Neural progenitor cell (in vitro differentiated cells): Measurements from ENCODE around the gene ZNF423. TPM values are rescaled to one million over a fixed set of nuclear protein-coding genes. Genes with fewer than 3 reads are reported as not detected.

Experiments used
- DNase-seq: peaks from one replicate; pipeline ENCODE4 v3.0.0-alpha.2; 2016; ENCODE audit warnings: low spot score
- H2AFZ ChIP-seq: fragments of 200-600 bp; sonication (generic); replicated peaks from 2 replicates; pipeline ENCODE4 v1.6.1; 2016; ENCODE audit warnings: antibody characterized with exemption
- H3F3A ChIP-seq: fragments of 200-600 bp; sonication (generic); 2 replicates; pipeline ENCODE4 v1.6.1; 2016; ENCODE audit warnings: antibody characterized with exemption, low read depth
- H3K27ac ChIP-seq: fragments of 200-600 bp; sonication (generic); 2 replicates; pipeline ENCODE4 v1.5.1; 2016; ENCODE audit warnings: mild to moderate bottlenecking
- H3K27me3 ChIP-seq: fragments of 200-600 bp; sonication (generic); 2 replicates; pipeline ENCODE4 v1.6.1; 2016; ENCODE audit warnings: mild to moderate bottlenecking, moderate library complexity
- H3K36me3 ChIP-seq: fragments of 200-600 bp; sonication (generic); 2 replicates; pipeline ENCODE4 v1.5.1; 2016
- H3K4me1 ChIP-seq: fragments of 200-600 bp; sonication (generic); 2 replicates; pipeline ENCODE4 v1.6.1; 2016; ENCODE audit warnings: mixed run types
- H3K4me2 ChIP-seq: fragments of 200-600 bp; sonication (generic); 2 replicates; pipeline ENCODE4 v1.6.1; 2016
- H3K4me3 ChIP-seq: fragments of 200-600 bp; sonication (generic); 2 replicates; pipeline ENCODE4 v1.5.1; 2016
- H3K79me2 ChIP-seq: fragments of 200-600 bp; sonication (generic); 2 replicates; pipeline ENCODE4 v1.6.1; 2016; ENCODE audit warnings: low read depth
- H3K9ac ChIP-seq: fragments of 200-600 bp; sonication (generic); 2 replicates; pipeline ENCODE4 v1.6.1; 2016
- H3K9me3 ChIP-seq: fragments of 200-600 bp; sonication (generic); 2 replicates; pipeline ENCODE4 v1.5.1; 2016; ENCODE audit warnings: low read depth
- H4K20me1 ChIP-seq: fragments of 200-600 bp; sonication (generic); 2 replicates; pipeline ENCODE4 v1.6.1; 2016; ENCODE audit warnings: low read depth
- H3K27ac Mint-ChIP-seq: 3 replicates; pipeline ENCODE4 v1.8.0; 2021; ENCODE audit warnings: mixed read lengths
- H3K27me3 Mint-ChIP-seq: 2 replicates; pipeline ENCODE4 v1.8.0; 2022; ENCODE audit warnings: low read depth, mild to moderate bottlenecking, inconsistent platforms, moderate library complexity, mixed read lengths; ENCODE audit not compliant: insufficient read depth
- H3K36me3 Mint-ChIP-seq: 3 replicates; pipeline ENCODE4 v1.8.0; 2021; ENCODE audit warnings: mixed read lengths
- H3K4me1 Mint-ChIP-seq: 3 replicates; pipeline ENCODE4 v1.8.0; 2021; ENCODE audit warnings: mixed read lengths
- H3K4me3 Mint-ChIP-seq: 3 replicates; pipeline ENCODE4 v1.8.0; 2021; ENCODE audit warnings: mild to moderate bottlenecking, moderate library complexity, mixed read lengths
- H3K9me3 Mint-ChIP-seq: 3 replicates; pipeline ENCODE4 v1.8.0; 2020; ENCODE audit warnings: mixed read lengths
- EZH2 ChIP-seq: fragments of 200-600 bp; sonication (generic); IDR thresholded peaks from 2 replicates; pipeline ENCODE4 v1.6.1; 2017; ENCODE audit warnings: antibody characterized with exemption, mild to moderate bottlenecking, moderate library complexity
- EZH2phosphoT487 ChIP-seq: fragments of 200-600 bp; sonication (generic); IDR thresholded peaks from 2 replicates; pipeline ENCODE4 v1.6.1; 2017; ENCODE audit warnings: antibody characterized with exemption
- total RNA-seq: library from RNA; depleted of rRNA; stranded (reverse); fragments of >200 nt; gene quantifications from 2 replicates; pipeline ENCODE4 v1.2.3, GENCODE V29; 2015; ENCODE audit warnings: low replicate concordance
- TF ChIP-seq, protein P1 (sequence below): fragments of 200-600 bp; sonication (generic); IDR thresholded peaks from 2 replicates; pipeline ENCODE4 v1.5.1; 2017; ENCODE audit warnings: antibody characterized with exemption, mild to moderate bottlenecking

The ZNF423 gene
- total RNA-seq, 1 donor from 2014 or later, result 21.9 TPM

DNA sequence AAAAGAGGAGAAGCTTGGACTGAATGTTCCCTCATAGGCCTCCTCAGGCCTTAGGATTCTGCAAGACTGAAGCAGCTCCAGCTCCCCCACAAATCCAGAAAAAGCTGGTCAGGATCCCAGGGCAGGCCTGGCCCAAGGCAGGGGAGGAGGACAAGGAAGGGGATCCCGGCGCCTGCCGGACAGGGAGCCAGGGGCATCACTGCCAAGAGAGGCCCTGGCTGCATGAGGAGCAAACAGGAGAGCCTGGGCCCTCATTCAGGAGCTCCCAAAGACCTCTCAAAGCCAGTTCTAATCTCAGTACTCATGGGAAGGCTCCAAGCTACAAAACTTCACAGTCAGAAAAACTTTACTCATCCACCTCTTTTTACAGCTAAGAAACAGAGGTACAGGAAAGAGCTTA, 67.3 kb downstream of the ZNF423 start:
- H3K9me3 Mint-ChIP-seq, result peaks cover 2% of the 10 kb centered on the region

DNA sequence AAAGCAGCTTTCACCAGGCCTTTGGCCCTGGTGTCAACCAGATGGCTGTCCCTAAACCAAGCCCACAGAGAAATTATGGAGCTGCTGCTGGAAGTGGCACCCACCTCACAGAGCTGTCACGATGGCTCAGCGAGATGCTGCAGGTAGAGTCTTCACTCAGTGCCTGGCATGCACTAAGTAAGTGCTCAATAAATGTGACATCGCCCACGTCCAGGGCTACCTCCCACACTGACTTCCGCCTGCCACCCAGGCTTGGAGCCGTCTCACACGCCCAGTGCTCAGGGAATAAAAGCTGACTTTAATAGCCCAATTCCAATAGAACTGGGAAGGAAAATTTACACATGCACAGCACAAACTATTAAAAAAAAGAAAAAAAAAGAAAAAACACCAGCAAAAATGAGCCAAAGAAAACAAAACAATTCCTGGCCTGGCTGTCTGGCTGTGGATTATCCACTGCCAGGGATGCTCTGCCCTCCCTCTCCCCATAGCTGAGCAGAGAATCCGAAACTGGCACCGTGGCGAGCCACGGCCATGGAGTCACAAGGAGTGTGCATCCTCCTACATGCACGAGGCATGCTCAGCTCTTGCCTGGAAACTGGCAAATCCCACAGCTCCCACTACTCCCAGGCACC, 68.9 kb downstream of the ZNF423 start:
- Histone ChIP-seq H3K4me2 (no peak overlapping the region), H3K27ac (no peak overlapping the region), H2AFZ (no peak overlapping the region), H3F3A (no peaks in the 10 kb centered on the region), H3K79me2 (peaks cover 50% of the 10 kb centered on the region), H3K9me3 (no peaks in the 10 kb centered on the region), H3K9ac (no peak overlapping the region), H3K4me3 (no peak overlapping the region), H3K4me1 (peaks cover 7% of the 10 kb centered on the region), H3K36me3 (no peaks in the 10 kb centered on the region), H4K20me1 (peaks cover 26% of the 10 kb centered on the region), H3K27me3 (no peaks in the 10 kb centered on the region)
- H3K9me3 Mint-ChIP-seq, result peaks cover under 1% of the 10 kb centered on the region
- no peak overlapping the region for H3K27ac Mint-ChIP-seq
- H3K27me3 Mint-ChIP-seq, result peaks cover 4% of the 10 kb centered on the region
- DNase-seq, result no peak
- H3K4me1 Mint-ChIP-seq, result peaks cover 37% of the 10 kb centered on the region
- no peak overlapping the region for H3K4me3 Mint-ChIP-seq
- peaks cover 33% of the 10 kb centered on the region for H3K36me3 Mint-ChIP-seq
- TF ChIP-seq EZH2 (no peak), EZH2phosphoT487 (no peak)
- TF ChIP-seq, protein P1, sequence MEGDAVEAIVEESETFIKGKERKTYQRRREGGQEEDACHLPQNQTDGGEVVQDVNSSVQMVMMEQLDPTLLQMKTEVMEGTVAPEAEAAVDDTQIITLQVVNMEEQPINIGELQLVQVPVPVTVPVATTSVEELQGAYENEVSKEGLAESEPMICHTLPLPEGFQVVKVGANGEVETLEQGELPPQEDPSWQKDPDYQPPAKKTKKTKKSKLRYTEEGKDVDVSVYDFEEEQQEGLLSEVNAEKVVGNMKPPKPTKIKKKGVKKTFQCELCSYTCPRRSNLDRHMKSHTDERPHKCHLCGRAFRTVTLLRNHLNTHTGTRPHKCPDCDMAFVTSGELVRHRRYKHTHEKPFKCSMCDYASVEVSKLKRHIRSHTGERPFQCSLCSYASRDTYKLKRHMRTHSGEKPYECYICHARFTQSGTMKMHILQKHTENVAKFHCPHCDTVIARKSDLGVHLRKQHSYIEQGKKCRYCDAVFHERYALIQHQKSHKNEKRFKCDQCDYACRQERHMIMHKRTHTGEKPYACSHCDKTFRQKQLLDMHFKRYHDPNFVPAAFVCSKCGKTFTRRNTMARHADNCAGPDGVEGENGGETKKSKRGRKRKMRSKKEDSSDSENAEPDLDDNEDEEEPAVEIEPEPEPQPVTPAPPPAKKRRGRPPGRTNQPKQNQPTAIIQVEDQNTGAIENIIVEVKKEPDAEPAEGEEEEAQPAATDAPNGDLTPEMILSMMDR, result no peak

More for the DNA sequence above, 67.3 kb downstream of the ZNF423 start:
- peaks cover 4% of the 10 kb centered on the region for H3K27me3 Mint-ChIP-seq
- H3K27ac ChIP-seq, result no peak overlapping the region
- no peak for DNase-seq
- H3K36me3 Mint-ChIP-seq, result peaks cover 31% of the 10 kb centered on the region
- no peaks in the 10 kb centered on the region for H3F3A ChIP-seq
- H3K36me3 ChIP-seq, result no peaks in the 10 kb centered on the region
- peaks cover 33% of the 10 kb centered on the region for H3K4me1 Mint-ChIP-seq
- H3K4me2 ChIP-seq, result no peak overlapping the region
- peaks cover 59% of the 10 kb centered on the region for H3K79me2 ChIP-seq
- H3K4me3 Mint-ChIP-seq, result no peak overlapping the region
- TF ChIP-seq, protein P1, result no peak
- TF ChIP-seq EZH2phosphoT487 (no peak), EZH2 (no peak)
- H3K27me3 ChIP-seq, result no peaks in the 10 kb centered on the region
- no peaks in the 10 kb centered on the region for H3K9me3 ChIP-seq
- peaks cover 37% of the 10 kb centered on the region for H4K20me1 ChIP-seq
- no peak overlapping the region for H2AFZ ChIP-seq
- peaks cover 7% of the 10 kb centered on the region for H3K4me1 ChIP-seq
- no peak overlapping the region for H3K4me3 ChIP-seq
- no peak overlapping the region for H3K27ac Mint-ChIP-seq
- H3K9ac ChIP-seq, result no peak overlapping the region

DNA sequence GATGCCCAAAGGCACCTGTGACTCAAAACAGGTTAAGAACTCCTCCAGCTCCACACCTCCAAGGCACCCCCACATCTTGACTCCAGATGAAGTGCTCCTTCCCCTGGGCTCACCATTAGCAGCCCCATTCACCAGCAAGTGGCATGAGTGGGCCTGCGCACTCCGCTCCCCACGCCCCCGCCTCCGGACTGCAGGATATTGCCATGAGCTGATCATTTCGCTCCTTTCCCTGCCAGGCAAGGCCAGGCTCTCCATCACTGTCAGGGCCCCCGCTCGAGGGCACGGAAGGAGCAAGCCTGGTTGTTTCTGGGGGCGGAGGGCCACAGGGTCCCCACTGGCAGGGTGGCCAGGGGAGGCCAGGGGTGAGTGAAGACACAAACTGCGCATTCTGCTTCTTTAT, 69.9 kb downstream of the ZNF423 start:
- H3K79me2 ChIP-seq, result peaks cover 45% of the 10 kb centered on the region
- H3K4me2 ChIP-seq, result no peak overlapping the region
- H3K4me3 ChIP-seq, result no peak overlapping the region
- H3K9me3 ChIP-seq, result no peaks in the 10 kb centered on the region
- peaks cover 2% of the 10 kb centered on the region for H3K4me1 ChIP-seq
- no peak overlapping the region for H3K9ac ChIP-seq
- no peak overlapping the region for H2AFZ ChIP-seq
- H3K36me3 ChIP-seq, result no peaks in the 10 kb centered on the region
- no peaks in the 10 kb centered on the region for H3K27me3 ChIP-seq
- Mint-ChIP-seq H3K27me3 (peaks cover 4% of the 10 kb centered on the region), H3K4me3 (no peak overlapping the region), H3K36me3 (peaks cover 32% of the 10 kb centered on the region), H3K27ac (no peak overlapping the region), H3K4me1 (peaks cover 34% of the 10 kb centered on the region), H3K9me3 (no peaks in the 10 kb centered on the region)
- no peaks in the 10 kb centered on the region for H3F3A ChIP-seq
- H4K20me1 ChIP-seq, result peaks cover 26% of the 10 kb centered on the region
- no peak for DNase-seq
- no peak overlapping the region for H3K27ac ChIP-seq
- TF ChIP-seq, protein P1, result no peak
- TF ChIP-seq EZH2 (no peak), EZH2phosphoT487 (no peak)
